HepG2 (cell line): ENCODE results near the gene CAPN13. TPM values are rescaled to one million over a fixed set of nuclear protein-coding genes. Genes with fewer than 3 reads are reported as not detected.

ENCODE experiments used
- ATAC-seq: fragments of 200-7000 bp; cut with Tn5 transposase; 3 replicates; pipeline ENCODE4 v1.9.1; 2020; ENCODE audit warnings: mild to moderate bottlenecking, moderate library complexity
- BruUV-seq: library from RNA; stranded (reverse); fragments of 400-500 nt; replicated peaks from 2 replicates; lab custom pipeline; 2021; lab: Mats Ljungman, UMichigan
- CTCF ChIA-PET: fragments of 300-600 bp; formaldehyde crosslinking; extraction: SDS; loops from one replicate; lab custom pipeline; 2021; ENCODE audit warnings: low total read pairs, inconsistent platforms, low intra/inter-chr PET ratio; lab: Yijun Ruan, JAX
- POLR2A ChIA-PET: fragments of 350-600 bp; sonication (Branson Sonifier 250); formaldehyde crosslinking; loops from one replicate; lab custom pipeline; 2020; ENCODE audit warnings: antibody characterized with exemption, inconsistent platforms; lab: Yijun Ruan, JAX
- DNase-seq: peaks from one replicate; pipeline ENCODE4 v3.0.0-alpha.2; 2015; ENCODE audit warnings: low spot score
- FAIRE-seq: peaks from 3 replicates; lab custom pipeline; 2011; peaks lifted over from hg19 to GRCh38; lab: Jason Lieb, UNC
- H2AFZ ChIP-seq: one replicate; pipeline ENCODE4 v1.6.1; 2011; ENCODE audit warnings: low read length, inconsistent platforms
- H3K27ac ChIP-seq: fragments of 300-600 bp; 3 replicates; pipeline ENCODE4 v1.8.0; 2011; ENCODE audit warnings: mixed run types, mild to moderate bottlenecking, mixed read lengths, low read length, inconsistent platforms; ENCODE audit not compliant: insufficient read depth; ENCODE audit errors: extremely low read length
- H3K27me3 ChIP-seq, 2 experiments: fragments of 200-600 bp in 1 of 2; 2 replicates in 1 of 2; 3 replicates in 1 of 2; pipeline versions ENCODE4 v1.6.0 to v1.8.0; 2011; ENCODE audit warnings: low read length in 2 of 2, mild to moderate bottlenecking in 2 of 2, moderate library complexity in 2 of 2, inconsistent platforms in 1 of 2; ENCODE audit not compliant: insufficient read depth in 2 of 2, control insufficient read depth in 1 of 2
- H3K36me3 ChIP-seq, 2 experiments: fragments of 200-600 bp in 1 of 2; replicated peaks in 1 of 2; 2 replicates in 1 of 2; 3 replicates in 1 of 2; pipeline versions ENCODE4 v1.5.1 to v1.8.0; 2011; ENCODE audit warnings: low read length in 2 of 2, inconsistent platforms in 1 of 2; ENCODE audit not compliant: insufficient read depth in 2 of 2, control insufficient read depth in 1 of 2
- H3K4me1 ChIP-seq: 2 replicates; pipeline ENCODE4 v1.5.1; 2012; ENCODE audit warnings: low read length, inconsistent platforms; ENCODE audit not compliant: insufficient read depth
- H3K4me2 ChIP-seq: 2 replicates; pipeline ENCODE4 v1.6.0; 2011; ENCODE audit warnings: low read depth, low read length, inconsistent platforms
- H3K4me3 ChIP-seq, 3 experiments: fragments of 200-600 bp in 1 of 3; sonication (generic), shearing (Covaris generic) in 1 of 3; replicated peaks in 1 of 3; 2 replicates each; pipeline ENCODE4 v1.5.1; 2011 to 2016; ENCODE audit warnings: low read length in 3 of 3, inconsistent platforms in 2 of 3, low read depth in 2 of 3, mild to moderate bottlenecking in 2 of 3, control low read depth in 1 of 3, mixed read lengths in 1 of 3; ENCODE audit not compliant: insufficient read depth in 1 of 3
- H3K79me2 ChIP-seq: one replicate; pipeline ENCODE4 v1.6.1; 2011; ENCODE audit warnings: low read length, inconsistent platforms; ENCODE audit not compliant: insufficient read depth
- H3K9ac ChIP-seq: 2 replicates; pipeline ENCODE4 v1.6.0; 2011; ENCODE audit warnings: mild to moderate bottlenecking, low read depth, low read length, inconsistent platforms; ENCODE audit not compliant: insufficient read depth
- H3K9me3 ChIP-seq: 2 replicates; pipeline ENCODE4 v1.5.1; 2012; ENCODE audit warnings: mild to moderate bottlenecking, low read length
- H4K20me1 ChIP-seq: 2 replicates; pipeline ENCODE4 v1.6.0; 2011; ENCODE audit warnings: inconsistent platforms, mild to moderate bottlenecking, low read length, moderate library complexity; ENCODE audit not compliant: insufficient read depth
- CAMTA2 ChIP-seq: sonication (generic); formaldehyde crosslinking; IDR thresholded peaks from 2 replicates; pipeline ENCODE4 v1.4.0; 2020; ENCODE audit warnings: mild to moderate bottlenecking, missing genetic modification reagents, borderline replicate concordance
- CCDC6 ChIP-seq: sonication (generic); formaldehyde crosslinking; IDR thresholded peaks from 2 replicates; pipeline ENCODE4 v1.8.1; 2022; ENCODE audit warnings: mild to moderate bottlenecking, missing genetic modification reagents, moderate library complexity
- DNMT3B ChIP-seq: conservative IDR thresholded peaks from 2 replicates; pipeline ENCODE4 v1.6.1; 2016; ENCODE audit warnings: missing biosample characterization, control low read depth
- MEIS2 ChIP-seq: sonication (generic); formaldehyde crosslinking; IDR thresholded peaks from 2 replicates; pipeline ENCODE4 v1.9.0; 2021; ENCODE audit warnings: mild to moderate bottlenecking, missing genetic modification reagents
- MXI1 ChIP-seq: IDR thresholded peaks from 3 replicates; pipeline ENCODE4 v1.6.1; 2012; ENCODE audit warnings: low read depth, low read length, inconsistent platforms, borderline replicate concordance
- RERE ChIP-seq: IDR thresholded peaks from 2 replicates; pipeline ENCODE4 v1.6.1; 2016; ENCODE audit warnings: low read depth, missing genetic modification reagents, missing compliant biosample characterization
- RXRB ChIP-seq: IDR thresholded peaks from 2 replicates; pipeline ENCODE4 v1.6.1; 2016; ENCODE audit warnings: borderline replicate concordance, missing genetic modification reagents, missing compliant biosample characterization
- SRY ChIP-seq: sonication (generic); formaldehyde crosslinking; IDR thresholded peaks from 2 replicates; pipeline ENCODE4 v1.8.0; 2022; ENCODE audit warnings: mild to moderate bottlenecking, missing genetic modification reagents
- TBP ChIP-seq: sonication (generic); formaldehyde crosslinking; IDR thresholded peaks from 2 replicates; pipeline ENCODE4 v1.5.0; 2020; ENCODE audit warnings: missing genetic modification reagents
- ZC3H13 ChIP-seq: sonication (generic); formaldehyde crosslinking; IDR thresholded peaks from 2 replicates; pipeline ENCODE4 v1.8.1; 2023; ENCODE audit warnings: mild to moderate bottlenecking, missing genetic modification reagents, moderate library complexity
- ZNF263 ChIP-seq: sonication (generic); formaldehyde crosslinking; IDR thresholded peaks from 2 replicates; pipeline ENCODE4 v1.4.0; 2020; ENCODE audit warnings: missing genetic modification reagents
- ZNF788 ChIP-seq: sonication (generic); formaldehyde crosslinking; IDR thresholded peaks from 2 replicates; pipeline ENCODE4 v1.5.0; 2020; ENCODE audit warnings: mild to moderate bottlenecking, missing genetic modification reagents, borderline replicate concordance
- WGBS: methylation state at CpG from one replicate; pipeline ENCODE4 v1.1.6; 2017; ENCODE audit warnings: low lambda C conversion rate; 5-methylcytosine and 5-hydroxymethylcytosine counted together
- in situ Hi-C: cut with HindIII; loops from 2 replicates; pipeline ENCODE4 v1.10.0; 2017; ENCODE audit warnings: low pct_unique_long_range_greater_than_20kb; ENCODE audit not compliant: extremely low pct_ligation_motif_present
- intact Hi-C: fragments of 100-400 bp; cut with micrococcal nuclease; formaldehyde crosslinking; loops from one replicate; pipeline ENCODE4 v1.10.0; 2022; ENCODE audit not compliant: unreplicated experiment
- polyA plus RNA-seq, 8 experiments: library from polyadenylated mRNA; depleted of rRNA in 3 of 8; stranded (reverse) in 7 of 8; unstranded in 1 of 8; fragments of >200 nt; fragmentation: Illumina TruSeq in 4 of 8; extraction: Trizol in 4 of 8; gene quantifications; 2 replicates each; pipeline versions ENCODE4 v1.2.1 to v1.2.3, GENCODE V29; 2011 to 2016; ENCODE audit warnings: low read depth in 4 of 8, missing spikeins in 1 of 8, mixed read lengths in 1 of 8; ENCODE audit not compliant: insufficient read depth in 1 of 8
- total RNA-seq, 5 experiments: library from RNA; depleted of rRNA; stranded (reverse); fragments of >200 nt; fragmentation: Illumina TruSeq; extraction: Trizol; gene quantifications; 2 replicates each; pipeline ENCODE4 v1.2.3, GENCODE V29; 2016; ENCODE audit warnings: low read depth in 1 of 5
- TF ChIP-seq, protein P1 (sequence below): sonication (generic); formaldehyde crosslinking; IDR thresholded peaks from 2 replicates; pipeline ENCODE4 v1.5.0; 2020; ENCODE audit warnings: mild to moderate bottlenecking, missing genetic modification reagents, borderline replicate concordance

CAPN13 gene
- total and polyA plus RNA-seq, 2 of the 13 experiments (the other 11 are each of a cell fraction or from before 2014, with no cell fraction given): not detected

- in situ Hi-C loops: loop anchor here (5.0 to 10.0 kb wide), 3 partner anchors 263 to 540 kb away; partner anchors contain the start of gene LCLAT1
- intact Hi-C loops: loop anchor here (1.0 to 5.0 kb wide), 3 partner anchors 265 to 542 kb away; no protein-coding TSS in a partner anchor
- no TSS peak for BruUV-seq
- Histone ChIP-seq H3K27me3 (peaks cover 1 to 6% of the 10 kb centered on the region in 2 experiments; a peak in 1 of 5 replicates), H3K27ac (no peak overlapping the region), H3K79me2 (no peaks in the 10 kb centered on the region), H3K4me1 (no peaks in the 10 kb centered on the region), H3K9me3 (peaks cover 4% of the 10 kb centered on the region), H2AFZ (no peak overlapping the region), H3K4me3 (no peak overlapping the region), H3K4me2 (no peak overlapping the region), H4K20me1 (no peaks in the 10 kb centered on the region), H3K9ac (no peak overlapping the region), H3K36me3 (no peaks in the 10 kb centered on the region)
- 11% methylated on average over 8 of the region's 8 CpGs for WGBS
- ATAC-seq (no peak), DNase-seq (no peak), FAIRE-seq (no peak)
- ChIA-PET POLR2A (no interaction called here), CTCF (interaction anchor here (0.7 to 5.7 kb wide), 4 partner anchors 10 to 542 kb away, joined by 3 to 86 read pairs (median 19); no protein-coding TSS in a partner anchor)
- TF ChIP-seq CCDC6 (CRISPR knock-in tag) (no peak), MXI1 (no peak), SRY (CRISPR knock-in tag) (no peak), CAMTA2 (no peak), DNMT3B (CRISPR knock-in tag) (no peak), ZNF263 (CRISPR knock-in tag) (0 out of 2 replicates have a peak, but pooled peaks have one; percentile 2), MEIS2 (CRISPR knock-in tag) (0 out of 2 replicates have a peak, but pooled peaks have one; percentile 10), RERE (CRISPR knock-in tag) (no peak), TBP (CRISPR knock-in tag) (no peak), ZC3H13 (CRISPR knock-in tag) (no peak), ZNF788 (CRISPR knock-in tag) (0 out of 2 replicates have a peak, but pooled peaks have one; percentile 22), RXRB (no peak)
- TF ChIP-seq, protein P1, sequence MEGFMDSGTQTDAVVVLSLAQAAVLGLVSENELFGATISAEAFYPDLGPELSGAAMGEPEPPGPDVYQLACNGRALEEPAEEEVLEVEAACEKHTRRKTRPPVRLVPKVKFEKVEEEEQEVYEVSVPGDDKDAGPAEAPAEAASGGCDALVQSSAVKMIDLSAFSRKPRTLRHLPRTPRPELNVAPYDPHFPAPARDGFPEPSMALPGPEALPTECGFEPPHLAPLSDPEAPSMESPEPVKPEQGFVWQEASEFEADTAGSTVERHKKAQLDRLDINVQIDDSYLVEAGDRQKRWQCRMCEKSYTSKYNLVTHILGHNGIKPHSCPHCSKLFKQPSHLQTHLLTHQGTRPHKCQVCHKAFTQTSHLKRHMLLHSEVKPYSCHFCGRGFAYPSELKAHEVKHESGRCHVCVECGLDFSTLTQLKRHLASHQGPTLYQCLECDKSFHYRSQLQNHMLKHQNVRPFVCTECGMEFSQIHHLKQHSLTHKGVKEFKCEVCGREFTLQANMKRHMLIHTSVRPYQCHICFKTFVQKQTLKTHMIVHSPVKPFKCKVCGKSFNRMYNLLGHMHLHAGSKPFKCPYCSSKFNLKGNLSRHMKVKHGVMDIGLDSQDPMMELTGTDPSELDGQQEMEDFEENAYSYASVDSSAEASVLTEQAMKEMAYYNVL (CRISPR knock-in tag): no peak
Measured at GRCh38 chr2:30707304-30707903, 99.8 kb downstream of the CAPN13 start.
